Measurements from ENCODE around the gene AMACR. TPM values are rescaled to one million over a fixed set of nuclear protein-coding genes. Genes with fewer than 3 reads are reported as not detected.

Gene AMACR
- total and polyA plus RNA-seq, 10 of the 15 experiments (the other 5 are each of a cell fraction or from before 2014, with no cell fraction given): 2.6 to 20.4 (median 10.4) TPM

DNA sequence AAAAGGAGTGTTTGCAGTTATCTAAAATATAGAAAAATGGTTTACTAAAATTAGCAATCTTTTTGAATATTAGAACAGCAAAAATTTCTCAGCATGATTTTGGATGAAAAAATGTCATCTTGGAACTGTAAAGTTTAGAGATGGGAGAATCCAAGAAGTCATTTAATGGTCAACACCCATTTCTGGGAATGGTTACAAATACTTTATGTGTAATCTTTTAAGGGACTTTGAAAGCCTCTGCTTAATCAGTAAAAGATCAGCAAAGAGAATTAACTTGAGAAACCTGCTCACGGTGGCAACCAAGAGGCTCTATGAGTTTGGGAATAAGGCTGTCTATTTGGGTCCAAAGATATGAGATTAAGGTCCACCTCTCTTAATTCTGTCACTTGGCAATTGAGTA lies 22.2 kb upstream of the AMACR start:
- DNase-seq (ENCODE audit: low read depth, low spot score) (no peak), ATAC-seq (no peak), FAIRE-seq (no peak)
- ChIA-PET CTCF (no interaction called here), POLR2A (no interaction called here), RAD21 (ENCODE audit: unreplicated experiment) (no interaction called here), SMC1A (ENCODE audit: uncharacterized antibody, unreplicated experiment) (interaction anchor here (1.1 kb wide), 1 partner anchor 12 kb away, joined by 3 read pairs; no protein-coding TSS in a partner anchor)
- Histone ChIP-seq H4K20me1 (ENCODE audit: control insufficient read depth, insufficient read depth) (no peaks in the 10 kb centered on the region), H3K27me3 (replicated peaks in 1 of 2; ENCODE audit: control insufficient read depth in 2 of 2, insufficient read depth in 2 of 2, low read length in 1 of 2) (no peaks in the 10 kb centered on the region), H3K27ac (ENCODE audit: control insufficient read depth, insufficient read depth) (no peak overlapping the region), H3K9me3 (replicated peaks; ENCODE audit: control insufficient read depth, insufficient read depth, low read length) (no peaks in the 10 kb centered on the region), H3K9ac (ENCODE audit: control insufficient read depth, insufficient read depth, low read length) (no peak overlapping the region), H3K36me3 (ENCODE audit: control insufficient read depth in 2 of 2, insufficient read depth in 2 of 2, low read length in 1 of 2) (no peaks in the 10 kb centered on the region), H3K4me1 (ENCODE audit: control insufficient read depth, insufficient read depth, low read length) (peaks cover 3% of the 10 kb centered on the region; the same call in 1 of the 2 replicates), H2AFZ (ENCODE audit: control insufficient read depth, low read depth, low read length) (no peak overlapping the region), H3K79me2 (ENCODE audit: control insufficient read depth, insufficient read depth, low read length) (no peaks in the 10 kb centered on the region), H3K4me2 (ENCODE audit: control insufficient read depth, insufficient read depth) (no peak overlapping the region), H3K4me3 (no peak overlapping the region)
- intact Hi-C loops (cut with micrococcal nuclease; ENCODE audit: unreplicated experiment) (no loop called here), in situ Hi-C loops (cut with MboI) (no loop called here)
- BruUV-seq (replicated peaks): no TSS peak
- WGBS (ENCODE audit: insufficient coverage, insufficient replicate concordance, low lambda C conversion rate, missing lambda C conversion rate): 94% methylated on average over 1 of the region's 1 CpG
- no peak for TF ChIP-seq SMAD5 (IDR thresholded peaks at IDR 0.05; ENCODE audit: low read depth)
- no peak for TF ChIP-seq PAX5 (IDR thresholded peaks at IDR 0.05; ENCODE audit: borderline replicate concordance, low read depth, low read length)
- TF ChIP-seq, protein P1, sequence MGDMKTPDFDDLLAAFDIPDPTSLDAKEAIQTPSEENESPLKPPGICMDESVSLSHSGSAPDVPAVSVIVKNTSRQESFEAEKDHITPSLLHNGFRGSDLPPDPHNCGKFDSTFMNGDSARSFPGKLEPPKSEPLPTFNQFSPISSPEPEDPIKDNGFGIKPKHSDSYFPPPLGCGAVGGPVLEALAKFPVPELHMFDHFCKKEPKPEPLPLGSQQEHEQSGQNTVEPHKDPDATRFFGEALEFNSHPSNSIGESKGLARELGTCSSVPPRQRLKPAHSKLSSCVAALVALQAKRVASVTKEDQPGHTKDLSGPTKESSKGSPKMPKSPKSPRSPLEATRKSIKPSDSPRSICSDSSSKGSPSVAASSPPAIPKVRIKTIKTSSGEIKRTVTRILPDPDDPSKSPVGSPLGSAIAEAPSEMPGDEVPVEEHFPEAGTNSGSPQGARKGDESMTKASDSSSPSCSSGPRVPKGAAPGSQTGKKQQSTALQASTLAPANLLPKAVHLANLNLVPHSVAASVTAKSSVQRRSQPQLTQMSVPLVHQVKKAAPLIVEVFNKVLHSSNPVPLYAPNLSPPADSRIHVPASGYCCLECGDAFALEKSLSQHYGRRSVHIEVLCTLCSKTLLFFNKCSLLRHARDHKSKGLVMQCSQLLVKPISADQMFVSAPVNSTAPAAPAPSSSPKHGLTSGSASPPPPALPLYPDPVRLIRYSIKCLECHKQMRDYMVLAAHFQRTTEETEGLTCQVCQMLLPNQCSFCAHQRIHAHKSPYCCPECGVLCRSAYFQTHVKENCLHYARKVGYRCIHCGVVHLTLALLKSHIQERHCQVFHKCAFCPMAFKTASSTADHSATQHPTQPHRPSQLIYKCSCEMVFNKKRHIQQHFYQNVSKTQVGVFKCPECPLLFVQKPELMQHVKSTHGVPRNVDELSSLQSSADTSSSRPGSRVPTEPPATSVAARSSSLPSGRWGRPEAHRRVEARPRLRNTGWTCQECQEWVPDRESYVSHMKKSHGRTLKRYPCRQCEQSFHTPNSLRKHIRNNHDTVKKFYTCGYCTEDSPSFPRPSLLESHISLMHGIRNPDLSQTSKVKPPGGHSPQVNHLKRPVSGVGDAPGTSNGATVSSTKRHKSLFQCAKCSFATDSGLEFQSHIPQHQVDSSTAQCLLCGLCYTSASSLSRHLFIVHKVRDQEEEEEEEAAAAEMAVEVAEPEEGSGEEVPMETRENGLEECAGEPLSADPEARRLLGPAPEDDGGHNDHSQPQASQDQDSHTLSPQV (IDR thresholded peaks at IDR 0.05): no peak
- no peak for TF ChIP-seq TCF12 (IDR thresholded peaks at IDR 0.05; ENCODE audit: low read depth, low read length)
- TF ChIP-seq KLF5 (IDR thresholded peaks at IDR 0.05; ENCODE audit: partially characterized antibody): no peak
- no peak for TF ChIP-seq EGR1 (IDR thresholded peaks at IDR 0.05; ENCODE audit: borderline replicate concordance in 1 of 2, low read depth in 2 of 2, low read length in 2 of 2)
- no peak for TF ChIP-seq SREBF2 (IDR thresholded peaks at IDR 0.05; ENCODE audit: low read length)
- no peak for TF ChIP-seq JUND (IDR thresholded peaks at IDR 0.05; ENCODE audit: low read depth, low read length)
- TF ChIP-seq CBFB (IDR thresholded peaks at IDR 0.05; ENCODE audit: low read depth): no peak
- no peak for TF ChIP-seq DPF2 (IDR thresholded peaks at IDR 0.05)
- TF ChIP-seq, protein P2, sequence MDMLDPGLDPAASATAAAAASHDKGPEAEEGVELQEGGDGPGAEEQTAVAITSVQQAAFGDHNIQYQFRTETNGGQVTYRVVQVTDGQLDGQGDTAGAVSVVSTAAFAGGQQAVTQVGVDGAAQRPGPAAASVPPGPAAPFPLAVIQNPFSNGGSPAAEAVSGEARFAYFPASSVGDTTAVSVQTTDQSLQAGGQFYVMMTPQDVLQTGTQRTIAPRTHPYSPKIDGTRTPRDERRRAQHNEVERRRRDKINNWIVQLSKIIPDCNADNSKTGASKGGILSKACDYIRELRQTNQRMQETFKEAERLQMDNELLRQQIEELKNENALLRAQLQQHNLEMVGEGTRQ (IDR thresholded peaks at IDR 0.05; ENCODE audit: borderline replicate concordance, low read depth, low read length): no peak
- TF ChIP-seq KAT2A (conservative IDR thresholded peaks at IDR 0.05; ENCODE audit: control insufficient read depth, low read depth, low read length): no peak
- TF ChIP-seq, protein P3, sequence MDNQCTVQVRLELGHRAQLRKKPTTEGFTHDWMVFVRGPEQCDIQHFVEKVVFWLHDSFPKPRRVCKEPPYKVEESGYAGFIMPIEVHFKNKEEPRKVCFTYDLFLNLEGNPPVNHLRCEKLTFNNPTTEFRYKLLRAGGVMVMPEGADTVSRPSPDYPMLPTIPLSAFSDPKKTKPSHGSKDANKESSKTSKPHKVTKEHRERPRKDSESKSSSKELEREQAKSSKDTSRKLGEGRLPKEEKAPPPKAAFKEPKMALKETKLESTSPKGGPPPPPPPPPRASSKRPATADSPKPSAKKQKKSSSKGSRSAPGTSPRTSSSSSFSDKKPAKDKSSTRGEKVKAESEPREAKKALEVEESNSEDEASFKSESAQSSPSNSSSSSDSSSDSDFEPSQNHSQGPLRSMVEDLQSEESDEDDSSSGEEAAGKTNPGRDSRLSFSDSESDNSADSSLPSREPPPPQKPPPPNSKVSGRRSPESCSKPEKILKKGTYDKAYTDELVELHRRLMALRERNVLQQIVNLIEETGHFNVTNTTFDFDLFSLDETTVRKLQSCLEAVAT (IDR thresholded peaks at IDR 0.05): no peak
- TF ChIP-seq JUNB (IDR thresholded peaks at IDR 0.05): no peak
- no peak for TF ChIP-seq TBL1XR1 (IDR thresholded peaks at IDR 0.05; ENCODE audit: low read depth, low read length)
- TF ChIP-seq, protein P4, sequence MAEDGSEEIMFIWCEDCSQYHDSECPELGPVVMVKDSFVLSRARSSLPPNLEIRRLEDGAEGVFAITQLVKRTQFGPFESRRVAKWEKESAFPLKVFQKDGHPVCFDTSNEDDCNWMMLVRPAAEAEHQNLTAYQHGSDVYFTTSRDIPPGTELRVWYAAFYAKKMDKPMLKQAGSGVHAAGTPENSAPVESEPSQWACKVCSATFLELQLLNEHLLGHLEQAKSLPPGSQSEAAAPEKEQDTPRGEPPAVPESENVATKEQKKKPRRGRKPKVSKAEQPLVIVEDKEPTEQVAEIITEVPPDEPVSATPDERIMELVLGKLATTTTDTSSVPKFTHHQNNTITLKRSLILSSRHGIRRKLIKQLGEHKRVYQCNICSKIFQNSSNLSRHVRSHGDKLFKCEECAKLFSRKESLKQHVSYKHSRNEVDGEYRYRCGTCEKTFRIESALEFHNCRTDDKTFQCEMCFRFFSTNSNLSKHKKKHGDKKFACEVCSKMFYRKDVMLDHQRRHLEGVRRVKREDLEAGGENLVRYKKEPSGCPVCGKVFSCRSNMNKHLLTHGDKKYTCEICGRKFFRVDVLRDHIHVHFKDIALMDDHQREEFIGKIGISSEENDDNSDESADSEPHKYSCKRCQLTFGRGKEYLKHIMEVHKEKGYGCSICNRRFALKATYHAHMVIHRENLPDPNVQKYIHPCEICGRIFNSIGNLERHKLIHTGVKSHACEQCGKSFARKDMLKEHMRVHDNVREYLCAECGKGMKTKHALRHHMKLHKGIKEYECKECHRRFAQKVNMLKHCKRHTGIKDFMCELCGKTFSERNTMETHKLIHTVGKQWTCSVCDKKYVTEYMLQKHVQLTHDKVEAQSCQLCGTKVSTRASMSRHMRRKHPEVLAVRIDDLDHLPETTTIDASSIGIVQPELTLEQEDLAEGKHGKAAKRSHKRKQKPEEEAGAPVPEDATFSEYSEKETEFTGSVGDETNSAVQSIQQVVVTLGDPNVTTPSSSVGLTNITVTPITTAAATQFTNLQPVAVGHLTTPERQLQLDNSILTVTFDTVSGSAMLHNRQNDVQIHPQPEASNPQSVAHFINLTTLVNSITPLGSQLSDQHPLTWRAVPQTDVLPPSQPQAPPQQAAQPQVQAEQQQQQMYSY (CRISPR knock-in tag; IDR thresholded peaks at IDR 0.05): no peak
- TF ChIP-seq ZBED1 (IDR thresholded peaks at IDR 0.05; ENCODE audit: borderline replicate concordance): no peak

All from GM12878 (cell line).